NOMO-1 treated with DMSO at 0.1 percent for 48 hours (cell line): Measurements from ENCODE around the gene PLEKHH1.
"Not testable (repeated sequence)": the region's sequence is repeated elsewhere in the genome, so short reads cannot be mapped to it uniquely, and the experiment has no call there.

ENCODE experiments used
- DNase-seq: peaks from one replicate; lab custom pipeline; 2025; ENCODE audit not compliant: unreplicated experiment; lab: John Stamatoyannopoulos, UW

PLEKHH1 gene

DNA sequence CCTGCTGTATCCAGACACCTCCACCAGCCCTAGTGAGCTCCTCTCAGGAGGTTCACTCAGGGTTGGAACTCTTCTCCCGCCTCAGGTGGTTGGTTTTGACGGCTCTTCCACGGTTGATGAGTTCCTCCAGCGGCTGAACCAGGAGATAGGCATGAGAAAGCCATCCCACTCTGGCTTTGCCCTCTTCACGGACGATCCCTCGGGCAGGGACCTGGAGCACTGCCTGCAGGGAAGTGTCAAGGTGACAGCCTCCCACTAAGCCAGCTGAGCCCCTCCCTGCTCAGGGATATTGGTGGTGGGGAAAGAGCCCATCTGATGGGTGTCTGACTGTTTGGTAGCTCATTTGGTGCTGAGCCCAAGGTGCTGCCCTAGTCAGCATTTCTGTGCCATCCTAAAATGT is 46.5 kb downstream of the PLEKHH1 start:
- DNase-seq = no peak

DNA sequence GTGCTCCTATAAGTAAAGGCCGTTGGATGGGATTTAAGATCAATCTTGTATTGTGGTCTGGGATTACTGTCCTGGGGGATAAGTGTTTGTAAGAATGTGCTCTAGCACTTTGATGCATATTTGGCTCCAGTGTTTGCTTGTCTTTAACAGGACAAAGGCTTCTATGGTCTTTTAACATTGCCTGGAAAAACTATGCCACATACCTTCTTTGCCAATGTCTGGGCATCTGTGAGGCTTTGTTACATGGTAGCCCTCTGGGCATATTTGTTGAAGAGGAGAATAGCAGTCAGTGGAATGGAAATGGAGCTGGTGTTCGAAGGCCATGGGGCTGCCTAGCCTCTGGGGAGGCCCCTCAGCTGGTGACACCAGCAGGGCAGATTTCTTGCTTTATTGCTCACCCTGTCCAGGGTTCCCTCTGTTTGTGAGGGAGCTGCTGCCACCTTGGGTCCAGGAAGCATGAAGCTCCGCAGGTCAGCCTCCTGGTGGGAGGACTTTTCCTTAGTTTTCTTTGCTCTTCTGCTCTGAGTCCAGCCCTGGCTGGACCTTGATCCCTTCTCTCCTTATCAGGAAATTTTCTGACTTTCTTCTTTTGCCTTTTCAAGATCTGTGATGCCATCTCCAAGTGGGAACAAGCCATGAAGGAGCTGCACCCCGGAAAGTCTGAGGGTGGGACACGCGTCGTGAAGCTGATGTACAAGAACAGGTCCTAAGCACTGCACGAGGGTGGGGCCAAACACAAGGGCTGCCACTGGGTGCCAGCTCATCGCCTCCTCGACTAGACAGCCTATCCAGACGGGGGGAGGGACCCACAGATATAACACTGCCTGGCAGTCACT is 47.5 kb downstream of the PLEKHH1 start:
- no peak for DNase-seq

DNA sequence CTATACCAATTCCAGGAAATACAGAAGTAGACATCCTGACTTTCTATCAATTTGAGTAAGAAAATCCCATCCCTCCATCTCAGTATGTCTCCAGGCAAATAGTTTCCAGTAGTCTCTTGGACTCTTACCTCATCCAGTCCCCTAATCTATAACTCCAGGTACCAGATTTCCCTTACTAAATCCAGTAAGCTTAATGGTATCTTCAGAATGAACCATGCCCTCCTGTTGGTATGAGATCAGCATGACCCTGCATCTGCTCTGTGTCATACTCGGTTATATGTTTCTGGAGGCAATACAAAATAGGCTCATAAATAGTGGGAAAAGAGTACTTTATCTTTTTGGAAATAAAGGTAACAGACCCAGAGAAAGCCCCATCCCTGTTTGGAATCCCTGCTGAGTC is 48.6 kb downstream of the PLEKHH1 start:
- DNase-seq = no peak

DNA sequence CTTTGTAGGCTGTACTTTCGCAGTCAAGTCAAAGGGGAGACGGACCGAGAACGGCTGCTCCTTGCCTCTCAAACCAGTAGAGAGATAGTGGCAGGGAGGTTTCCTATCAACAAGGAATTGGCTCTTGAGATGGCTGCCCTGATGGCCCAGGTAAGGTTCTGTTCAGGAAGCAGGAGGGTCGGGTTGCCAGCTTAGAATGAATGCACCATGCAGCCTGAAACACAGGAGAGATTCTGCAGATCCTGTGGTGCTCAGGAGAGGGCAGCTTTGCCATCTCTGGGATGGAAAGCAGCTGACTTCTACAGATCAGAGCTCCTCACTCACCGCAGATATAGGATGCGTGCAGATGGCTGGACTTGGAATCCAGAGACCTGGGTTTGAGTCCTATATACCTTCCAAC is 49.0 kb downstream of the PLEKHH1 start:
- DNase-seq = no peak

- DNase-seq = peak; percentile 6
These were observed 50.9 kb downstream of the PLEKHH1 start for GRCh38 chr14:67583711-67584644.

DNA sequence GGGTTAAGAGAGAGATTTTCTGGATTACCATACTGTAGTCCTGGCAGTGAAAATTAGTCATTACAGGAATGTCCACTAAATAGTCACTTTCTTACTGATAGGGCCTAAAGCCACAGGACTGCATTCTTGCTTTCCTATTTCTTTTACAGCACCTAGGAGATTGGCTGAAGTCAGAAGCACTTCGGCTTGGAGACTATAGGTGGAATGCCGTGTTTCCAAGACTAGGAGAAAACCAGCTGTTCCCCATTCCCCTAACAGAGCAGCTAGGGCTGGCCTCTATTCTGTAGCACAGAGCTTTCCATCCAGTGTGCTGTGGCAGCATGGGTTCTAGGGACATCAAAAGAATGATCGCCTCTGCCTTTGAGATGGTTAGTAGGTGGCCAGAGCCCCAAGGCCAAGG is 51.9 kb downstream of the PLEKHH1 start:
- DNase-seq = no peak

- DNase-seq = peak; percentile 32
These were observed 53.3 kb downstream of the PLEKHH1 start for GRCh38 chr14:67586369-67586768.

GRCh38 chr14:67589204-67589770 is 56.2 kb downstream of the PLEKHH1 start:
- no peak for DNase-seq

DNA sequence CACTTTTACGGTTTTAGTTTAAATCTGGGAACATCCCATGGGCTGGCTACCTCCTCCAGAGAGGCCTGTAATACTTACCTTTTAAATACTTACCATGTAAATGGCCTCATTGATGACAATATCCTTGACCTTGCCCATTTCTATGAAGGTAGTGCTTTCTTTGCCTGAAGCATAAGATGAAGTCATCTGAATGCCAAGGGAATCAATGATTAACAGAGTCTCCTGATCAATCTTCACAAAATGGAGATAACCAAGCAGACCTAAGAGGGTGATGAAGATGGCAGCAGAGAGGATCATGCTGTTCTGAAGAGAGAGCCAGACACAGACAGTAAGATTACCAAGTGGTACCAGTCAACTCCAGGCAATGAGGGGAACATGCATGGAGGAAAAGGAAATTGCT is 60.6 kb downstream of the PLEKHH1 start:
- not testable (repeated sequence) for DNase-seq

DNA sequence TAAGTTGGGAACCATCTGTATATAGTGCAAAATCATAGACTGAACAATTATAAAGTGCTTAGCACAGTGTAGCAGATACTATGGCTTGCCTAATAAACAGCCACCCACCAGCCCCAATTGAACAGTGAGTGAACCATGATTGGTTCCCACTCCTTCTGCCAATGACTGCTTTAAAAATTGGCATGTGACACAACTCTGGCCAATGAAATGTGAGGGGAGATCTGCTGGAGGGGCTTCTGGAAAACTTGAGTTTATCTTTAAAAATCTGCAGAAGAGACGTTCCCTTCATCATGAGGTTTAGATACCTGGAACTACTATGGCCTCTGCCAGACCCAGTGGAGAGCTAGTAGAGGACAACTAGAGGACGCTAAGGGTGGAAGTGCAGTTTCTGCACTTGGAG is 62.3 kb downstream of the PLEKHH1 start:
- no peak for DNase-seq

DNA sequence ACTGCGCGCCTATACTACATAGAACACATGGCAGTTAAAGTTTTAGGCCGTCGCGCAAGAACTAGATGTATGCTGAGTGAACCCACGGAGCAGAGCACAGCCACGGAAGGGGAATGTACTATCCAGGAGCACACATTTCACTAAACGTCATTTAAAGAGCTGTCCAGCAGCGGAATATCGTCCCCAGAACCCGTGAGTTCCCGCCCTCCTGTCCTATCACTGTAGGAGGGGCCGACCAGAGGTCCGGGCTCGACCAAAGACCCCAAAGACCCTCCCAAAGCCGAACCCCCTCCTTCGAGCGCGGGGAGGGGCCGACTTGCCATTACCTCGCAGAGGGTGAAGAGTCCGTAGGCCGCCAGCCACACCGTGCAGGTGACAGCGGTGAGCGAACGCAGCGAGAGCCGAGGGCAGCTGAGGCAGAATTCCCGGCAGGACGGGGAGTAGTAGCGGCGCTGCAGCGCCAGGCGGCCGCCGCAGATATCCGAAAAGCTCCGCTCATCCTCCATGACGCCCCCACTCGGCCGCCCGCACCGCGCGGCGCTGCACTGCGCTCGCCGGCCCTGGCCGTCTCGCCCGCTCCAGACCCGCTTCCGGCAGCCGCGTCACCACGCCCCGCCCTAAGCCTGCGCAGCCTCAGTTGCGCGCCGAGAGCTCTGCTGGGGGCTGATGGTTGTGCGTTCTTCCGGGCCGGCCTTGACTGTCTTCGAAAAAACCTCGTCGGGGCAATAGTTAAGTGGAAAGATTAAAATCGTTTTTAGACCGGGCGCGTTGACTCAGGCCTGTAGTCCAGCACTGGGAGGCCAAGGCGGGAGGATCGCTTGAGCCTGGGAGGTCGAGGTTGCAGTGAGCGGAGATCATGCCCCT is 66.8 kb downstream of the PLEKHH1 start, which contains the start of gene PIGH:
Gene PIGH (minus strand): TSS at position 571 of the 864 bp plus-strand sequence. CDS start 65 bp downstream, at position 506.
- DNase-seq = peak; percentile 82

DNA sequence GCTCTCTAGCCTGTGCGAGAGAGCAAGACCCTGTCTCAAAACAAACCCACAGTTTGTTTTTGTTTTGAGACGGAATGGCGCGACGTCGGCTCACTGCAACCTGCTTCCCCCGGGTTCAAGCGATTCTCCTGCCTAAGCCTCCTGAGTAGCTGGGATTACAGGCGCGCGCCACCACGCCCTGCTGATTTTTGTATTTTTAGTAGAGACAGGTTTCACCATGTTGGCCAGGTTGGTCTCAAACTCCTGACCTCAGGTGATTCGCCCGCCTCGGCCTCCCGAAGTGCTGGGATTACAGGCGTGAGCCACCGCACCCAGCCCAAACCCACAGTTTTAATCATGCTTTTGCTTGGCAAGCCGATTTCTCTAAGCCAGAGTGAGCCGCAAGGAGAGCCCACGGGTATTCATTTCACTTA is 67.5 kb downstream of the PLEKHH1 start:
- not testable (repeated sequence) for DNase-seq

- DNase-seq = no peak
These were observed 69.0 kb downstream of the PLEKHH1 start for GRCh38 chr14:67602076-67602475.

DNA sequence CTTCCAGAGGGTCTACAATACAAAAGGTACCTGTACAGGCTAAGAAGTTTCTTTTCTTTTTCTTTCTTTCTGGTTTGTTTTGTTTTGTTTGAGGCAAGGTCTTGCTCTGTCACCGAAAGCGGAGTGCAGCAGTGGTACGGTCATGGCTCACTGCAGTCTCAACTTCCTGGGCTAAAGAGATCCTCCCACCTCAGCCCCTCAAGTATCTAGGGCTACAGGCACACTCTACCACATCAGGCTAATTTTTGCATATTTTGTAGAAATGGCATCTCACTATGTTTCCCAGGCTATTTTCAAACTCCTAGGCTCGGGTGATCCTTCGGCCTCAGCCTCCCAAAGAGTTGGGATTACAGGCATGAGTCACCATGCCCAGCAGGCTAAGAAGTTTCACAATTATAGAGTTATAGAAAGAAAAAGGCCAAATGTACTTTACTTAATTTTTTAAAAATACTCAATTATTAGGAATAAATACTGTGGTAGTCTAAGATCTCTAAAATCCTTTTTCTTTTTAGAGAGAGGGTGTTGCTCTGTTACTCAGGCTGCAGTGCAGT is 70.0 kb downstream of the PLEKHH1 start:
- DNase-seq = no peak

- no peak for DNase-seq
These were observed 74.6 kb downstream of the PLEKHH1 start for GRCh38 chr14:67607646-67608045.

GRCh38 chr14:67609642-67610310 is 76.7 kb downstream of the PLEKHH1 start:
- no peak for DNase-seq

GRCh38 chr14:67610491-67610890 is 77.4 kb downstream of the PLEKHH1 start:
- no peak for DNase-seq

DNA sequence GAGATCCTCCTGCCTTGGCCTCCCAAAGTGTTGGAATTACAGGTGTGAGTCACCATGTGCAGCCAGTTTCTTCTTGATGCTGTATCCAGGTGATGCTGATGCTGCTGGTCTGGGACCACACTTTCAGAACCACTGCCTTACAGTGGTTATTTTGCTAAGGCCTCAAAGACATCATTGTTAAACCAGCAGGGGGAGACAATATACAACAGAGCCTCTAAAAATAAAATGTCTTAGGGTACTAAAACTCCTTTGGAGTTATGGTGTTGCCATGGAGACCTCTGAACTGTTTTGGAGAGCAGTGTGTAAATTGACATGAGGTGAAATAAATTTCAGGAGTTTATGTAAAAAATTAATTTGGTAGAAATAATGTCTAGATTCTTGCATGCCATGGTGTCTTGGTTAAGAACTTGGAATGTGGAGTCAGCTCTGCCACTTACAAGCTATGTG is 85.5 kb downstream of the PLEKHH1 start:
- peak; percentile 77 for DNase-seq

- DNase-seq = peak; percentile 92
These were observed 86.5 kb downstream of the PLEKHH1 start, which contains the start of gene ARG2 for GRCh38 chr14:67619446-67620216. Gene ARG2, plus strand, starts transcription at chr14:67619920. Its CDS starts 58 bp downstream, at chr14:67619978.
